Measurements from ENCODE around the gene PKHD1.

DNA sequence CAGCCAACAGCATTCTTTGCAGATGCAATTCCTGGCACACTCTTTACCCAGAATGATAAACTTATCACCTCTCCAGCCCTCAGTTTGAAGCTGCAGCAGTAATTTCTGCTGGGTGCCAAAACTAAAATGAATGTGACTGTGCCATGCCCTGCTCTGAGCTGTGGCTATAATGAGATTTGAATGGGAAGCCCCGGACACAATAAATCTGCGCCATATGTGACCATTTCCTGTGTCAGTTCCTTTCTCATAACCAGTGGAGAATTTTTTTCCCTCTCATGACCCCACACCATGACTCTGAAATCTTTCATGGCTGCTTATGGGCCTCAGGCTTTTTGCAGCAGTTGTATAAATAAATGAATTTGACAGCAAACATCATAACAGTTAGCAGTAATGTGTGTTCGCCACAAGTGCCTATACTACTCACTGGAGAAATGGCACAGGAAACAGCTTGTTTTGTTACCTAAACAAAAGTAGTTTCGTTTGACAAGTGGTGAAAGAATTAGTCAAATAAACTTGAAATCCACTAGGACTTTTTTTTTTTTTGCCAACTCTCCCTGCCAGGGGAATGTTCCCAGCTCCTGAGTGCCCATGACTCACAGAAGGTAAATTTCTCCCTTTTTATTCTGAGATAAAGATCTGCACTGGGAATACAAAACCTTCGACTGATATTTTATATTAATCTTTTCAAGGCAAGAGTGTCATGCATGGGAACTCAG is 408.4 kb downstream of the PKHD1 start:
- no peak for TF ChIP-seq EP300 (IDR thresholded peaks at IDR 0.05)
- TF ChIP-seq CTCF (IDR thresholded peaks at IDR 0.05) = no peak
- no peak for TF ChIP-seq POLR2A (IDR thresholded peaks at IDR 0.05)

Measured in suprapubic skin (tissue), 3 donors.